Measurements from ENCODE around the gene CYB5R2.

DNA sequence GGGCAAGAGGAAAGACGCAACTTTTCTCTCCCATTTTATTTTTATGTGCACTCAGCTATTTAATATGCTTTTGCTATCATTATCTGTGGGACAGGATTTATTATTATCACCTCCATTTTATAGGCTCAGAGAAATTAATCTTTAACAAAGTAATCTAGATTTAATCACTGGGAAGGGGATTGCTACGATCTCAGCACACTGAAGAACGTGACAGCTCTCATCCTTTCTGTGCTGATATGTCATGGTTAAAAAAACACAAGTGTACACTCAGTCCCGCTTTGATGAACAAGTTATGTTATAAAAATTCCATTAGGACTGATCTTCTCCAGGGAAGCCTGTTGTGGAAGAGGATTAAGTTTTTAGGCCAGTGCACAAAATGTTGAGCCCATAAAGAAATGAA, 37.6 kb downstream of the CYB5R2 start:
- TF ChIP-seq, protein P1, sequence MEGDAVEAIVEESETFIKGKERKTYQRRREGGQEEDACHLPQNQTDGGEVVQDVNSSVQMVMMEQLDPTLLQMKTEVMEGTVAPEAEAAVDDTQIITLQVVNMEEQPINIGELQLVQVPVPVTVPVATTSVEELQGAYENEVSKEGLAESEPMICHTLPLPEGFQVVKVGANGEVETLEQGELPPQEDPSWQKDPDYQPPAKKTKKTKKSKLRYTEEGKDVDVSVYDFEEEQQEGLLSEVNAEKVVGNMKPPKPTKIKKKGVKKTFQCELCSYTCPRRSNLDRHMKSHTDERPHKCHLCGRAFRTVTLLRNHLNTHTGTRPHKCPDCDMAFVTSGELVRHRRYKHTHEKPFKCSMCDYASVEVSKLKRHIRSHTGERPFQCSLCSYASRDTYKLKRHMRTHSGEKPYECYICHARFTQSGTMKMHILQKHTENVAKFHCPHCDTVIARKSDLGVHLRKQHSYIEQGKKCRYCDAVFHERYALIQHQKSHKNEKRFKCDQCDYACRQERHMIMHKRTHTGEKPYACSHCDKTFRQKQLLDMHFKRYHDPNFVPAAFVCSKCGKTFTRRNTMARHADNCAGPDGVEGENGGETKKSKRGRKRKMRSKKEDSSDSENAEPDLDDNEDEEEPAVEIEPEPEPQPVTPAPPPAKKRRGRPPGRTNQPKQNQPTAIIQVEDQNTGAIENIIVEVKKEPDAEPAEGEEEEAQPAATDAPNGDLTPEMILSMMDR (IDR thresholded peaks at IDR 0.05) = no peak
- no peak for TF ChIP-seq EZH2phosphoT487 (IDR thresholded peaks at IDR 0.05)

All from neural progenitor cell (in vitro differentiated cells).